Peyer's patch (tissue), 4 donors: ENCODE measurements around the gene FBXO21.

Experiments
- POLR2A ChIP-seq, 2 donors: fragments of 450-650 bp; IDR thresholded peaks; one replicate each; pipeline ENCODE4 v1.5.1; 2017; ENCODE audit warnings: antibody characterized with exemption in 2 of 2, mild to moderate bottlenecking in 2 of 2, moderate library complexity in 2 of 2
- TF ChIP-seq, protein P1 (sequence below), 6 experiments: fragments of 450-650 bp in 4 of 6; fragments of 200-600 bp in 2 of 6; sonication (generic) in 1 of 6; IDR thresholded peaks; one replicate each; pipeline ENCODE4 v1.5.1; 2017 to 2019; ENCODE audit warnings: antibody characterized with exemption in 6 of 6, mild to moderate bottlenecking in 3 of 6, moderate library complexity in 1 of 6

DNA sequence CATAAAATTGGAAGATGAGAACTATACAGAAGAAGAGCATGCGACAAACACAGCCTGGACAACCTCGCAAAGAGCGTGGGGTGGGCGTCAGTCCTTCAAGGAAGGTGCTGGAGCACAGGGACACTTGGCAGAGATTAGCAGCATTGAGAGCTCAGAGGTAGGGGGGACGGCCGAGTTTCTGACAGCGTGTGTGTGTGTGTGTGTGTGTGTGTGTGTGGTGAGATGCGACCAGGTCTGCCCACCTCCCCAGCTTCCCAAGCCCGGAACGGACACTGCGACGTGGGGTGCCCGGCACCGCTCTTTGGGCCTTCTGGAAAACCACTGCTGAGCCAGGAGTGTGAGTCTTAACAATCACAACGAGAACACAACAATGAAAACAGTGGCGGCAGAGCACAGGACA is 17.9 kb upstream of the FBXO21 start:
- TF ChIP-seq, protein P1, sequence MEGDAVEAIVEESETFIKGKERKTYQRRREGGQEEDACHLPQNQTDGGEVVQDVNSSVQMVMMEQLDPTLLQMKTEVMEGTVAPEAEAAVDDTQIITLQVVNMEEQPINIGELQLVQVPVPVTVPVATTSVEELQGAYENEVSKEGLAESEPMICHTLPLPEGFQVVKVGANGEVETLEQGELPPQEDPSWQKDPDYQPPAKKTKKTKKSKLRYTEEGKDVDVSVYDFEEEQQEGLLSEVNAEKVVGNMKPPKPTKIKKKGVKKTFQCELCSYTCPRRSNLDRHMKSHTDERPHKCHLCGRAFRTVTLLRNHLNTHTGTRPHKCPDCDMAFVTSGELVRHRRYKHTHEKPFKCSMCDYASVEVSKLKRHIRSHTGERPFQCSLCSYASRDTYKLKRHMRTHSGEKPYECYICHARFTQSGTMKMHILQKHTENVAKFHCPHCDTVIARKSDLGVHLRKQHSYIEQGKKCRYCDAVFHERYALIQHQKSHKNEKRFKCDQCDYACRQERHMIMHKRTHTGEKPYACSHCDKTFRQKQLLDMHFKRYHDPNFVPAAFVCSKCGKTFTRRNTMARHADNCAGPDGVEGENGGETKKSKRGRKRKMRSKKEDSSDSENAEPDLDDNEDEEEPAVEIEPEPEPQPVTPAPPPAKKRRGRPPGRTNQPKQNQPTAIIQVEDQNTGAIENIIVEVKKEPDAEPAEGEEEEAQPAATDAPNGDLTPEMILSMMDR (IDR thresholded peaks at IDR 0.05), result no peak
- TF ChIP-seq POLR2A (IDR thresholded peaks at IDR 0.05), result no peak
